ENCODE results near the gene C1R. TPM values are rescaled to one million over a fixed set of nuclear protein-coding genes. Genes with fewer than 3 reads are reported as not detected.

Gene C1R
- total and polyA plus RNA-seq, 10 donors = 91.8 to 421 (median 282) TPM

GRCh38 chr12:7130701-7131501 lies 38.7 kb upstream of the C1R start:
- Histone ChIP-seq H3K27ac (peak overlapping the region; percentile 27 to 89 (median 82)), H3K27me3 (replicated peaks in 1 of 7) (peaks cover 0 to 27% (median 0%) of the 10 kb centered on the region in 7 donors), H3K9me3 (no peaks in the 10 kb centered on the region), H3K4me1 (peaks cover 0 to 62% (median 30%) of the 10 kb centered on the region in 6 donors), H3K36me3 (peaks cover 0 to 34% (median 25%) of the 10 kb centered on the region in 6 donors), H3K4me3 (peak overlapping the region; percentile 49 to 80 (median 62))
- TF ChIP-seq POLR2A (IDR thresholded peaks at IDR 0.05) (no peak), POLR2AphosphoS5 (IDR thresholded peaks at IDR 0.05) (peak in 2 of 3 donors; percentile 61 to 73)
- intact Hi-C loops (cut with DNase I; ENCODE audit: low total_unique reads) = no loop called here
- 1% methylated on average over 29 to 32 of the region's 32 CpGs for WGBS, 5 donors
- peak; percentile 90 for DNase-seq

GRCh38 chr12:7129872-7130691 lies 37.8 kb upstream of the C1R start, which contains the start of gene CLSTN3:
Gene CLSTN3, plus strand, starts transcription at chr12:7130371. Its CDS starts 278 bp downstream, at chr12:7130649.
- WGBS, 5 donors = 0 to 2% (median 1%) methylated on average over 25 to 40 of the region's 40 CpGs
- peaks cover 0 to 70% (median 32%) of the 10 kb centered on the region in 6 donors for H3K4me1 ChIP-seq
- H3K9me3 ChIP-seq = no peaks in the 10 kb centered on the region
- TF ChIP-seq, protein P1, sequence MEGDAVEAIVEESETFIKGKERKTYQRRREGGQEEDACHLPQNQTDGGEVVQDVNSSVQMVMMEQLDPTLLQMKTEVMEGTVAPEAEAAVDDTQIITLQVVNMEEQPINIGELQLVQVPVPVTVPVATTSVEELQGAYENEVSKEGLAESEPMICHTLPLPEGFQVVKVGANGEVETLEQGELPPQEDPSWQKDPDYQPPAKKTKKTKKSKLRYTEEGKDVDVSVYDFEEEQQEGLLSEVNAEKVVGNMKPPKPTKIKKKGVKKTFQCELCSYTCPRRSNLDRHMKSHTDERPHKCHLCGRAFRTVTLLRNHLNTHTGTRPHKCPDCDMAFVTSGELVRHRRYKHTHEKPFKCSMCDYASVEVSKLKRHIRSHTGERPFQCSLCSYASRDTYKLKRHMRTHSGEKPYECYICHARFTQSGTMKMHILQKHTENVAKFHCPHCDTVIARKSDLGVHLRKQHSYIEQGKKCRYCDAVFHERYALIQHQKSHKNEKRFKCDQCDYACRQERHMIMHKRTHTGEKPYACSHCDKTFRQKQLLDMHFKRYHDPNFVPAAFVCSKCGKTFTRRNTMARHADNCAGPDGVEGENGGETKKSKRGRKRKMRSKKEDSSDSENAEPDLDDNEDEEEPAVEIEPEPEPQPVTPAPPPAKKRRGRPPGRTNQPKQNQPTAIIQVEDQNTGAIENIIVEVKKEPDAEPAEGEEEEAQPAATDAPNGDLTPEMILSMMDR (IDR thresholded peaks at IDR 0.05 in 8 of 11, conservative IDR thresholded peaks at IDR 0.05 in 3 of 11) = peak in 1 of 11 experiments; percentile 12
- TF ChIP-seq POLR2A (IDR thresholded peaks at IDR 0.05) = no peak
- TF ChIP-seq POLR2AphosphoS5 (IDR thresholded peaks at IDR 0.05) = peak; percentile 60 to 77 (median 62)
- intact Hi-C loops (cut with DNase I; ENCODE audit: low total_unique reads) = no loop called here
- peak; percentile 92 for DNase-seq
- peak within 1 kb of the TSS; percentile 49 to 80 (median 62) for H3K4me3 ChIP-seq
- peaks cover 0 to 25% (median 18%) of the 10 kb centered on the region in 6 donors for H3K36me3 ChIP-seq
- H3K27me3 ChIP-seq (replicated peaks in 1 of 7) = peaks cover 0 to 27% (median 0%) of the 10 kb centered on the region in 7 donors
- H3K27ac ChIP-seq = peak within 1 kb of the TSS; percentile 74 to 89 (median 84)

- H3K4me3 ChIP-seq = peak overlapping the region; percentile 49 to 80 (median 62)
- 6 to 13% (median 8%) methylated on average over 19 of the region's 19 CpGs for WGBS, 5 donors
- peak overlapping the region; percentile 74 to 89 (median 84) for H3K27ac ChIP-seq
- no peaks in the 10 kb centered on the region for H3K9me3 ChIP-seq
- peaks cover 0 to 18% (median 12%) of the 10 kb centered on the region in 6 donors for H3K36me3 ChIP-seq
- peaks cover 0 to 74% (median 37%) of the 10 kb centered on the region in 6 donors for H3K4me1 ChIP-seq
- intact Hi-C loops (cut with DNase I; ENCODE audit: low total_unique reads) = no loop called here
- DNase-seq = peak; percentile 54
- peaks cover 0 to 27% (median 0%) of the 10 kb centered on the region in 7 donors for H3K27me3 ChIP-seq (replicated peaks in 1 of 7)
- TF ChIP-seq, protein P1 (IDR thresholded peaks at IDR 0.05 in 8 of 11, conservative IDR thresholded peaks at IDR 0.05 in 3 of 11) = no peak
- TF ChIP-seq POLR2A (IDR thresholded peaks at IDR 0.05) (no peak), POLR2AphosphoS5 (IDR thresholded peaks at IDR 0.05) (no peak)
These were observed 37.1 kb upstream of the C1R start for GRCh38 chr12:7129287-7129871.

DNA sequence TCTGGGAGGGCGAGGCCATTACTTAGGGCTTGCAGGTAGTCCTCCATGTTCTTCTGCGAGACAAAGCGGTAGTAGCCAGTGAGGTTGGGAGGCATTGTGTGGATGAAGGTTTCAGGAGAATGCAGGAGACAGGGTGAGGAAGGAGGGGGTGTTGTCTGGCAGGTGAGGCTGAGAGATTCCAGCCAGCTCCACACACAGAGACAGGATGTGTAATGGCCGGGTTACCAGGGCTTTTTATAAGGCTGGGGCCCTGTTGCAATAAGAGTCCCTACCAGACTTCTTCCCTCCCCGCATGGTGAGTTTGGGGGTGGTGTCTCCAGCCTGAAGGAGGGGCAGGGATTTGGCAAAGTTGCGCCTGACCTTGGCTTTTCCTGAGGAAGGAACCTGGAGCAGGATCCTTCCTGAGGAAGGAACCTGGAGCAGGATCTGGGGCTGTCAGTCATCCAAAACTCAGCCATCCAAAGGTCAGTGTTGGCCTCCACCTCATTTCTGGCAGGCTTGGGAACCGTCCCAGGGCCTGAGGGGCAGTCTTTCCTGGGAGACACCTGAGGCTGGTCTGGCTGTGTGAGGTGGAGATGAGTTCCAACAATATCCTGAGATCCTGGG lies 36.5 kb upstream of the C1R start, which contains the start of gene RBP5:
Gene RBP5, minus strand, starts transcription at position 209 of the 606 bp plus-strand sequence. Its CDS starts 114 bp downstream, at position 95.
- H3K4me3 ChIP-seq = peak within 1 kb of the TSS; percentile 56 to 80 (median 62)
- peaks cover 0 to 12% (median 7%) of the 10 kb centered on the region in 6 donors for H3K36me3 ChIP-seq
- intact Hi-C loops (cut with DNase I; ENCODE audit: low total_unique reads) = no loop called here
- TF ChIP-seq POLR2AphosphoS5 (IDR thresholded peaks at IDR 0.05) (peak in 2 of 3 donors; percentile 61 to 74), POLR2A (IDR thresholded peaks at IDR 0.05) (no peak)
- TF ChIP-seq, protein P1 (IDR thresholded peaks at IDR 0.05 in 8 of 11, conservative IDR thresholded peaks at IDR 0.05 in 3 of 11) = no peak
- peaks cover 0 to 77% (median 40%) of the 10 kb centered on the region in 6 donors for H3K4me1 ChIP-seq
- H3K27ac ChIP-seq = peak within 1 kb of the TSS; percentile 74 to 89 (median 84)
- DNase-seq = peak; percentile 77
- no peaks in the 10 kb centered on the region for H3K9me3 ChIP-seq
- H3K27me3 ChIP-seq (replicated peaks in 1 of 7) = peaks cover 0 to 27% (median 0%) of the 10 kb centered on the region in 7 donors
- 47 to 74% (median 59%) methylated on average over 7 of the region's 7 CpGs for WGBS, 5 donors
